HG03378 (cell line): ENCODE measurements around the gene RANBP9.

Experiments used
- ATAC-seq: cut with Tn5 transposase; IDR thresholded peaks from one replicate; pipeline ENCODE4 v1.9.1; 2021; ENCODE audit warnings: mild to moderate bottlenecking, moderate library complexity; ENCODE audit not compliant: unreplicated experiment

The RANBP9 gene

GRCh38 chr6:13679996-13680395 lies 31.6 kb downstream of the RANBP9 start:
- no peak for ATAC-seq

DNA sequence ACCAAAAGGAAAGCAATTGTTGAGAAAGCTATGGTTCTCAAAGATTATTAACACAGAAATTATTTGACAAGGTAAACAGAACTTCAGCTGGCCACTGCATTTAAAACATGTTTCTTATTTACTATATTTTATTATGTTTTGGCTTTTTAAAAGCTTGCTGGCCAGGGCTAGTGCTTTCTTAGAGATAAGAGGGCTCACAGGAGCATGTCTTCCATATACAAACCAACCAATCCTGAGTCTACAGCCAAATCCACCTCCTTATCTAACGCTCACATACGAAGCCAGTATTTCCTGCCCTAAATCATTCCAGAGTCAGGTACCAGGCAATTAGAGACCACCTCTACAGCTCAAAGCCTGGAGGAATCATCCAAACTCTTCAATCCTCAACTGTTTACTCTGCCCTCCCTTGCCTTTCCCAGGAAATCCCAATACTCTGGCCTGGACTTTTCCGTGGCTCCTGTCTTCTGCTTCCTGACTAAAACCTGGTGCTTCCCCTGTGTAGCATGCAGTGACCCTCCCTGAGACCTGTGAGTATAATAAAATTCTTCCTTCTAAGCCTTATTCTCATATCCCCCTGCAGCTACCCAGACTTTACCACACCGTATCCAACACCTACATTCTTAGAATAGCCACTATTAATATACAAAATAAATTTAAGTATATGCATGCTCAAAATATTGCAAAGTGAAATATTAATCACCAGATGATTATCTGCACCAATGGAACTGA lies 33.2 kb downstream of the RANBP9 start:
- no peak for ATAC-seq

DNA sequence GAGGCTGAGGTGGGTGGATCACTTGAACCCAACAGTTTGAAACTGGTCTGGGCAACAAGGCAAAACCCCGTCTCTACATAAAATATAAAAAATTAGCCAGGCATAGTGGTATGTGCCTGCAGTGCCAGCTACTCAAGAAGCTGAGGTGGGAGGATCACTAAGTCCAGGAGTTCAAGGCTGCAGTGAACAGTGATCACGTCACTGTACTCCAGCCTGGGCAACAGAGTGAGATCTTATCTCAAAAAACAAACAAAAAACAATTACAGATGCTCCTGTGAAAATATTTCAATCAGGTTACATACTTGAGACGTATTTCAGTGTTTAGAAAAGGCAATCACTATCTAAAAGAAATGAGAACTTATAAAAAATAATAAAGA lies 33.8 kb downstream of the RANBP9 start:
- no peak for ATAC-seq

DNA sequence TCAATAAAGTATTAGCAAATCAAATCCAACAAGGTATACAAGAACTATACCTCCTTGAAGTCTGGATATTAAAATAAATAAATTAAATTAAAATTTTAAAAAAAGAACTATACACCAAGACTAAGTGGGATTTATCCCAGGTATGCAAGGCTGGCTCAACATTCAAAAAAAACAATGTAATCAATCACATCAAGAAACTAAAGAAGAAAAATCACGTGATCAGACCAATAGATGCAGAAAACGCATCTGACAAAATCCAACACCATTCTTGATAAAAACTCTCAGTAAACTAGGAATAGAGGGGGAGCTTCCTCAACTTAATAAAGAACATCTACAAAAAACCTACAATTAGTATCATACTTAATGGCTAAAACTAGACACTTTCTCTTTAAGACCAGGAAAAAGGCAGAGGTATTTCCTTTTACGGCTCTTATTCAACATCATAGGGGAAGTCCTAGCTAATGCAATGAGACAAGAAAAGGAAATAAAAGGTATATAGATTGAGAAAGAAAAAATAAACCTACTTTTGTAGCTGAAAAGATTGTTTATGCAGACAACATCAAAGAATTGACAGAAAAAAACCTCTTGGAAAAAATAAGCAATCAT lies 35.0 kb downstream of the RANBP9 start:
- no peak for ATAC-seq

GRCh38 chr6:13674533-13675190 lies 37.0 kb downstream of the RANBP9 start:
- ATAC-seq, result no peak

- ATAC-seq, result no peak
Observed at GRCh38 chr6:13673825-13674444, 37.7 kb downstream of the RANBP9 start.

GRCh38 chr6:13673368-13673767 lies 38.3 kb downstream of the RANBP9 start:
- ATAC-seq, result no peak

DNA sequence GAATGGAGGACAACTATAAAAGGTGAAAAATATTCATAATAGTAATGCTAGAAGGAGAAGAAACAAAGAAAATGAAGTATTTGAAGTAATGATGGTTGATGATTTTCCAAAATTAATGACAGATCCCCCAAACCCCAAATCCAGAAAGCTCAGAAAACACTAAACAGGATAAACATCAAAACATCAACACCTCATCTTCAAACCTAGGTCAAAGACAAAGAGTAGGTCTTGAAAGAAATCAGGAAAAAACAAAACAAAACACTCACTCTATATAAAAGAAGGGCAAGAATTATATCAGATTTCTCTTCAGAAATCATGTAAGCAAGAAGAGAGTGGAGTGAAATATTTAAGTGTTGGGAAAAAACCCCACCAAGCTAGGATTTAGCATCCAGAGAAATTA lies 38.7 kb downstream of the RANBP9 start:
- no peak for ATAC-seq

- ATAC-seq, result no peak
Observed at GRCh38 chr6:13671548-13672127, 40.0 kb downstream of the RANBP9 start.

DNA sequence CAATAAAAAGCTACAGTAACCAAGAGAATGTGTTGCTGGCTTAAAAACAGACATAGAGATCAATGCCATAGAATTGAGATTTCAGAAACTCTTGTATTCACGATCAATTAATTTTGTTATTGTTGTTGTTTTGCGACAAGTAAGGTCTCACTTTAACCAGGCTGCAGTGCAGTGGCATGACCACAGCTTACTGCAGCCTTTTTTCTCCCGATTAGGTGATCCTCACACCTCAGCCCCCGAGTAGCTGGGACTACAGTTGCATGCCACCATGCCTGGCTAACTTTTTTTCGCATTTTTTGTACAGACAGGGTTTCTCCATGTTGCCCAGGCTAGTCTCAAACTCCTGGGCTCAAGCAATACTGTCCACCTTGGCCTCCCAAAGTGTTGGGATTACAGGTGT lies 42.2 kb downstream of the RANBP9 start:
- no peak for ATAC-seq

DNA sequence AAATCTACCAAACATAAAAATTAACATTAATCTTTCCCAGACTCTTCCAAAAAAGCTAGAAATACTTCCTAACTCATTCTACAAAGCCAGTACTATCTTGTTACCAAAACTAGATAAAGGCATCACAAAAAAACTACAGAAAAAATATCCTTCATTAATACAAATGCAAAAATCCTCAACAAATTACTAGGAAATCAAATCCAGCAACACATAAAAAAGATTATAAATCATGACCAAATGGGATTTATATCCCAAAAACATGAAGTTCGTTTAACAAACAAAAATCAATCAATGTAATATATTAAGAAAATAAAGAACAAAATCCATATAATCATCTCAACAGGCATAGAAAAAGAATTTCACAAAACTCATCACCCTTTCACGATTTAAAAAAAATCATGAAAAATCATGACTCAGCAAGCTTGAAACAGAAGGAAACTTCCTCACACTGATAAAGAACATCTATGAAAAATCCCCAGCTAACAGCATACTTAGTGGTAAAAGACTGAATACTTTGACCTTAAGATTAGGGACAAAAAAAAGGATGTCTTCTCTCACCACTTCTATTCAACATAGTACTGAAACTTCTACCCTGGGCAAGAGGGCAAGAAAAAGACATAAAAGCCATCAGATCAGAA lies 43.2 kb downstream of the RANBP9 start:
- peak; percentile 72 for ATAC-seq

DNA sequence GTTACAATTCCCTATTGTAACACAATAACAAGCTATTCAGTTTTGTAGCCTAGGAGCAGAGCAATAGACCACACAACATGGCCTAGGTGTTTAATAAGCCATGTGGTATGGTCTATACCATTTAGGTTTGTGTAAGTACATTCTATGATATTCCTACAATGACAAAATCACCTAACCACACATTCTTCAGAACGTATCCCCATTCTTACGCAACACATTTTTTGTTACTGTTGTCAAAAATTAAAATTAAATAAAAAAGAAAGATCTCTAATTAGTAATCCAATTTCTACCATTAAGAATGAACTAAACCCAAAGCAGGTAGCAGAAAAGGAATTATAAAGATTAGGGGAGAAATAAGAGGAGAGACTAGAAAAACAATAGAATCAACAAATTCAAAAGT lies 44.0 kb downstream of the RANBP9 start:
- ATAC-seq, result no peak

DNA sequence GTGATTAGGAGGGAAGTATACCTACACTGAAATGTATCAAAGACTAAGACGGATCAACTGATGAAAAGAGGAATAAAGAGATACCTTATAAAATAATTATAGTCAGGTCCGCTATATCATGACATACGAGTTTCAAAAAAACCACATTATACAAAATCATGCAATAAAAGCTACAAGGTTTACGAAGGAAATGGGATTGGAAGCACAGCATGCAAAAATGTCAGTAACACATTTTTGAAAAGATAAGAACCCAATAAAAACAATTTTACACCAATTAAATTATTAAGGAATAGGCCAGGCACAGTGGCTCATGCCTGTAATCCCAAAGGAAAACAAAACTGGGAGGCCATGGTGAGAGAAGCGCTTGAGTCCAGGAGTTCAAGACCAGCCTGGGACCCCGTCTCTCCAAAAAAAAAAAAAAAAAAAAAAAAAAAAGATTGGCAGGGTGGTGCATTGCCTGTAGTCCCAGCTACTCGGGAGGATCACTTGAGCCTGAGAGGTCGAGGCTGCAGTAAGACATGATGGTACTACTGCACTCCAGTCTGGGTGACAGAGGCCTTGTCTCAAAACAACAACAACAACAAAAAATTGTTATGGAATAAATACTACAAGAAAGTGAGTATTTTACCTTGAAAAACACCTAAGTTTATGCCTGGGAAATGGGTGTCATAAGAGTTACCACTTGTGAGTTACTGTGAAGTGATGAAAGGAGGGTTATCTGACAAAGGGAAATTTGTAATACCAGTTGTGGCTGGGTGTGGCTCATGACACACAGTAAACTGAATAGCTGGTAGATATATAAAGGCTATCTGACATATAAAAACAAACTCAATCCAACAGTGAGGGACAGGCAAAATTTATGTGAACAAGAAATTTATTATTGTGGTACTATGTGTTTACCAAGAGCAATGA lies 45.2 kb downstream of the RANBP9 start:
- no peak for ATAC-seq

GRCh38 chr6:13664703-13665352 lies 46.8 kb downstream of the RANBP9 start:
- ATAC-seq, result no peak

DNA sequence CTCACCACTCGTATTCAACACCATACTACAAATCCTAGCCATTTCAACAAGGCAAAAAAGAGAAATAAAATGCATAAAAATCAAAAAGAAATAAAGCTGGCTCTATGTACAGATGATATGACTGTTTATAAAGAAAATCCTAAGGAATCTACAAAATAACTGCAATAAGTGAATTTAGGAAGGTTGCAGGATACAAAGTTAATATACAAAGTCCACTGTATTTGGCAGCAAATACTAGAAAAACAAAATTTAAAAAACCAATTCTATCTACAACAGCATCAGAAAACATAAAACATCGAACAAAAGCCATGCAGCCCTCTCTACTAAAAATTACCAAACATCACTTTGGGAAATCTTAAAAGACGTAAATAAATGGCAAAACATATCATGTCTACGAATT lies 47.6 kb downstream of the RANBP9 start:
- no peak for ATAC-seq

DNA sequence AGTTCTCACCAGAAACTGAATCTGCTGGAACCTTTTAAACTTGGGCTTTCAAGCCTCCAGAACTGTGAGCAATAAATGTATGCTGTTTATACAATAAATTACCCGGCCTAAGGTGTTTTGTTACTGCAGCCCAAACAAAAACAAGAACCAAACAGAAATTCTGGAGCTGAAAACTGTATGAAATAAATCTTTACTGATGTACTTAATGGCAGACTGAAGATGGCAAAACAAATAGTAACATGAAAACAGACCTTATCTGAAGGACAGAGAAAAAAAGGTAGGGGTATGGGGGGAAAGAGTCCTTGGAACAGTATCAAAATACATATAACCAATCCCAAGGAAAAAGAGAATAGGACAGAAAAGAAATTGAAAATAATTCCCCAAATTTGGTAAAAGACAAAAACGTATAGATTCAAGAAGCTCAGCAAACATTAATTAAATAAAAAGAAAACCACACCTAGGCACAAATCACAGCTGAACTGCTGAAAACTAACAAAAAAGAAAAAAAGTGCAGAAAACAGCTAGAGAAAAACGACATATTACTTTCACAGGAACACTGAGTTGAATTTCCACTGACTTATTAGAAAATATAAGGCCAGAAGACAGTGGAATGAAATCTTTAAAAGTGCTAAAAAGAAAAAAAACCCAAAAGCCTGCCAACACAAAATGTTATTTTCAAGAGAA lies 48.8 kb downstream of the RANBP9 start:
- no peak for ATAC-seq

DNA sequence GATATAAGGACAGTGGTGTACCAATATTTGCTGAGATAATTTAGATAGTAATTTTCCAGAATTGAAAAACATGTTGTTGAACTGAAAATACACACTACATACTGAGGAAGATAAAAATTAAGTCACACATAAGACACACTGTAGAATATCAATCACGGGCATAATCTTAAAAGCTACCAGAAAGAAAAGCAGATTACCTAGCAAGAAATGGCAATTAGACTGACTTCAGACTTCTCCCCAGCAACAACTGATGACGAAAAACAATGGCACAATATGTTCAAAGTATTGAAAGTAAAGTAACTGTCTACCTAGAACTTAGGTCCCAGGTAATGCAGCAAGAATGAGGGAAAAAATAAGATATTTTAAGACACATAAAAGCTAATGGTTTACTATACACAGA lies 50.0 kb downstream of the RANBP9 start:
- no peak for ATAC-seq

DNA sequence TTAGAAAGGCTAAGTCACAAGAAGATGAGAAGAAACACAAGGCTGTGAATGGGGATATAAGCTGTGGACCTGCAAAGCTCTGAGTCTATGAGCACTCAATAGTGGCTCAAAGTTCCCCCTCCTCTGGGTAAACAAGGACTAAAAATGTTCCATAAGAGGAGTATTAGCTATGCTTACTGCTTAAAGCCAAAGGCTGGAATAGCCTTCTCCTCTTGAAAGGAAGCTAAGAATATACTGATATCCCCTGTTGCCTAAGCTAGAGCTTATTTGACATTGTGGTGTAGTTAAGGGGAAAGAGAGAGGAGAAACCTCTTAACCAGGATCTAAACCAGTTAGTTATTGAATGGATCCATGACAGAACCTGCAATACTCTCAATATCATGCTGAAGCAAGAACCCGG lies 50.7 kb downstream of the RANBP9 start:
- no peak for ATAC-seq

DNA sequence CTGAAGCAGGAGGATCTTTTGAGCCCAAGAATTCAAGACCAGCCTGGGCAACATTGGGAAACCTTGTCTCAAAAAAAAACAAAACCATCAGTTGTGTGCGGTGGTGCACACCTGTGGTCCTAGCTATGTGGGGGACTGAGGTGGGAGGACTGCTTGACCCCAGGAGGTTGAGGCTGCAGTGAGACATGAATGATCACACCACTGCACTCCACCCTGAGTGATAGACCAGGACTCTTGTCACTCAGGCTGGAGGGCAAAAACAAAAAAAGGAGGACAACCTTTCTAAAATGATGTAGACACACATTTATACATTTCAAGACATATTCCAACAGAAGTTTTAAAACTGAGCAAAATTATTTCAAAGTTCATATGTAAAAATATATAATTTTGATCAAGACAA lies 51.4 kb downstream of the RANBP9 start:
- ATAC-seq, result no peak
